ENCODE data around the gene SSR3.
"Not testable (repeated sequence)": the region's sequence is repeated elsewhere in the genome, so short reads cannot be mapped to it uniquely, and the experiment has no call there.

SSR3 gene

DNA sequence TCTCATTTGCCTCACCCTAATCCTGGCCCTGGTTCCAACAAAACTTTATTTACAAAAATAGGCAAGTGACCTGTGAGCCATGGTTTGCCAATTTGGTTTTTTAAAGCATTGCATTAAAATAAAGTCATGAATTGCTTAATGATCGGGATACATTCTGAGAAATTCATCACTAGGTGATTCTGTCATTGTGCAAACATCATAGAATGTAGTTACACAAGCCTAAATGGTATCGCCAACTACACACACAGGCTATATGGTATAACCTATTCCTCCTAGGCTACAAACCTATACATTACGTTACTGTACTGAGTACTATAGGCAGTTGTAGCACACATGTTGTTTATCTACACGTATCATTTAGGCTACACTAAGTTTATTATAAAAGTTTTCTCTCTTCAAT, 45.9 kb upstream of the SSR3 start:
- Histone ChIP-seq H3K36me3 (no peaks in the 10 kb centered on the region), H3K27ac (no peak overlapping the region), H3K9me3 (ENCODE audit: severe bottlenecking) (no peaks in the 10 kb centered on the region), H3K27me3 (ENCODE audit: insufficient read depth, low read depth, severe bottlenecking) (no peaks in the 10 kb centered on the region), H3K4me3 (ENCODE audit: low read depth, low read length) (no peak overlapping the region)
- TF ChIP-seq, protein P1, sequence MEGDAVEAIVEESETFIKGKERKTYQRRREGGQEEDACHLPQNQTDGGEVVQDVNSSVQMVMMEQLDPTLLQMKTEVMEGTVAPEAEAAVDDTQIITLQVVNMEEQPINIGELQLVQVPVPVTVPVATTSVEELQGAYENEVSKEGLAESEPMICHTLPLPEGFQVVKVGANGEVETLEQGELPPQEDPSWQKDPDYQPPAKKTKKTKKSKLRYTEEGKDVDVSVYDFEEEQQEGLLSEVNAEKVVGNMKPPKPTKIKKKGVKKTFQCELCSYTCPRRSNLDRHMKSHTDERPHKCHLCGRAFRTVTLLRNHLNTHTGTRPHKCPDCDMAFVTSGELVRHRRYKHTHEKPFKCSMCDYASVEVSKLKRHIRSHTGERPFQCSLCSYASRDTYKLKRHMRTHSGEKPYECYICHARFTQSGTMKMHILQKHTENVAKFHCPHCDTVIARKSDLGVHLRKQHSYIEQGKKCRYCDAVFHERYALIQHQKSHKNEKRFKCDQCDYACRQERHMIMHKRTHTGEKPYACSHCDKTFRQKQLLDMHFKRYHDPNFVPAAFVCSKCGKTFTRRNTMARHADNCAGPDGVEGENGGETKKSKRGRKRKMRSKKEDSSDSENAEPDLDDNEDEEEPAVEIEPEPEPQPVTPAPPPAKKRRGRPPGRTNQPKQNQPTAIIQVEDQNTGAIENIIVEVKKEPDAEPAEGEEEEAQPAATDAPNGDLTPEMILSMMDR (IDR thresholded peaks at IDR 0.05; ENCODE audit: low read depth, low read length), result no peak
- DNase-seq, result no peak

DNA sequence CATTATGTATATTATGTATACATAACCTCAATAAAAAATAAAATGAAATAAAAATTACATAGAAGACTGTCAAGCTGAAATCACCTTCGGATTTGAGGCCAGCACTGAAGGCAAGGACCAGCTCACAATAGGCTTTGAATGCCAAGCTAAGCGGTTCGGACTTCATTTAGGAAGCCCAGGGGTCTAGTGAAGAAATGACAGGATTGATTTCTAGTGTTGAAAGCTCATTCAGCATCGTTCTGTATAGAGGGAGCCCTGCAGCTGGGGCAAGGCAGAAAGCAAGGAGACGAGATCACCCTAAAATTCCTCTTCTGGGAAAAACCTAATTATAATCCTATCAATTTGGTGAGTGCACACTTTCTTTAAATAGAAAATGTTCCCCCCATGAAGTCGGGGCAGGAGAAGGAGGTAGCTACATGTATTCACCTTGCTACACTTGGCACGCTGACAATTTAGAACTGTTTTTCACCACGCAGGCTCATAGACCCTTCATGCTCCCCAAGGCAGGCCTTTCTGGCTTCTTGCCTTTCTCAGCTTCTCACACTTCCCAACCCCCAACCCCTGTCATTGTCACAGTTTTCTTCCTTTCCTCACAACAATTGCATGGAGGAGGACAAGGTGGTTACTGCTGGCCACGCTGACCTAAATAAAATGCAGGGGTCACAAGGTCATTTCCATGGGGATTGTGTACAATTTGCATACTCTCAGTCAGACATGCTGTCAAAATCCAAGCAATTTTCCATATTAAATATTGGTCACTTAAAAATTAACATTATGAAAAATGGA, 44.4 kb upstream of the SSR3 start:
- Histone ChIP-seq H3K4me3 (ENCODE audit: low read depth, low read length) (no peak overlapping the region), H3K9me3 (ENCODE audit: severe bottlenecking) (no peaks in the 10 kb centered on the region), H3K36me3 (no peaks in the 10 kb centered on the region), H3K27ac (no peak overlapping the region), H3K27me3 (ENCODE audit: insufficient read depth, low read depth, severe bottlenecking) (no peaks in the 10 kb centered on the region)
- TF ChIP-seq, protein P1 (IDR thresholded peaks at IDR 0.05; ENCODE audit: low read depth, low read length), result no peak
- DNase-seq, result no peak

DNA sequence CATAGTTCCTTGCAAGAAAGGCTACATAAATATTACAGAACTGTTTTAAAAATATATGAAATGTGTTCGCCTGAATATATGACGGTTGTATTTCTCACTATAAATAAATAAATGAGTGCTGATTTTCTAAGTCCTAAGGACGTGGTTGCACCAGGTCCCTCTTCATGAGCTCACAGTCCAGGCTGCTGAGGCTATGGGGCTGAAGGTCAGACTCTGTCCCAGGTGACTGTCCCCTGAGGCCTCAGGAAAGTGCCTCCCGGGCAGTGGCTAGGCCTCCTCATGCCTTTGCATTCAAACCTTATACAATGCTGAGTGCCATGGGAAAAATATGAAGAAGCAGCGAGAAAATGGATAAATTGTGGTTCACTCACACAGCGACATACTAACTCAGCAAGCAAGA, 43.5 kb upstream of the SSR3 start:
- no peaks in the 10 kb centered on the region for H3K27me3 ChIP-seq (ENCODE audit: insufficient read depth, low read depth, severe bottlenecking)
- TF ChIP-seq, protein P1 (IDR thresholded peaks at IDR 0.05; ENCODE audit: low read depth, low read length), result no peak
- no peaks in the 10 kb centered on the region for H3K9me3 ChIP-seq (ENCODE audit: severe bottlenecking)
- H3K36me3 ChIP-seq, result no peaks in the 10 kb centered on the region
- no peak overlapping the region for H3K27ac ChIP-seq
- no peak for DNase-seq
- no peak overlapping the region for H3K4me3 ChIP-seq (ENCODE audit: low read depth, low read length)

DNA sequence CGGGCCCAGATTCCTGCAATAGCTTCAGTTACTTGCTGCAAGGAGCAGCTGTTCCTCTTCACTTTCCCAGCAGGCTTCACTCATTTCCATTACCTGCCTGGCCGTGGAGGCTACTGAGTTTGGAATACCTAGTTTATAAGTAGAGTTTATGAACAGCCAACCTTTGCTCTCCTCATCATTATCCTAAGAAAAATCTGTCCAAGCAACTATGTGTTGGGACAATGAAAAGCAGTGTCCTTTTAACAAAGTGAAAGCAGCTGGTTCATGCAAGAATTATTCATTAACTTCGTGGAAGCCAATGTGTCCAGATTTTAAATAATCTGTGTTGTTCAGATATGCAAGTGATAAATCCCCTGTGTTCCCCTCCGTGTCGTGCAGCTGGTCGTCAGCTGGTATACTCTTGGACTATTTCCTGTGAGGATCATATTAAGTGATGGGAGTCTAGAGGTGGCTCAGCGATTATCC, 39.3 kb upstream of the SSR3 start:
- no peaks in the 10 kb centered on the region for H3K36me3 ChIP-seq
- no peak for DNase-seq
- no peaks in the 10 kb centered on the region for H3K27me3 ChIP-seq (ENCODE audit: insufficient read depth, low read depth, severe bottlenecking)
- TF ChIP-seq, protein P1 (IDR thresholded peaks at IDR 0.05; ENCODE audit: low read depth, low read length), result no peak
- H3K27ac ChIP-seq, result no peak overlapping the region
- H3K9me3 ChIP-seq (ENCODE audit: severe bottlenecking), result no peaks in the 10 kb centered on the region
- H3K4me3 ChIP-seq (ENCODE audit: low read depth, low read length), result no peak overlapping the region

DNA sequence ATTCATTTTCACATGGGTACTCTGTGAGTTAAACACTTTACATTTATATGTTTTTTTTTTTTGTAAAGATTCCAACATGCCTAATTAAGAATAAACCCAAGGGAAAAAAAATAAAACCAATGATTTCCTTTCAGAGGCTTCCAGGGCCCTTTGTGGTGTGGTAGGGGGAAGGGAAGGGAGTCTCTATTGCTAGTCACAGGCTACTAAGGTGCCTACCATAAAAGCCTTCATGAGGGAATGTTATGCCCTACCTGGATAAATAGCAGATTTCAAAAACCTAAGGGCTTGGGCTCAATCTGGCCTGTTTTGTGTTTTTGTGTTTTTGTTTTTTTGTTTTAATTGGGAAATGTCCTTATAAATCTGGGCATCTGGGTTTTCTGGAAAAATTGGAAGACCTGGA, 38.9 kb upstream of the SSR3 start:
- no peak overlapping the region for H3K4me3 ChIP-seq (ENCODE audit: low read depth, low read length)
- TF ChIP-seq, protein P1 (IDR thresholded peaks at IDR 0.05; ENCODE audit: low read depth, low read length), result no peak
- no peak for DNase-seq

DNA sequence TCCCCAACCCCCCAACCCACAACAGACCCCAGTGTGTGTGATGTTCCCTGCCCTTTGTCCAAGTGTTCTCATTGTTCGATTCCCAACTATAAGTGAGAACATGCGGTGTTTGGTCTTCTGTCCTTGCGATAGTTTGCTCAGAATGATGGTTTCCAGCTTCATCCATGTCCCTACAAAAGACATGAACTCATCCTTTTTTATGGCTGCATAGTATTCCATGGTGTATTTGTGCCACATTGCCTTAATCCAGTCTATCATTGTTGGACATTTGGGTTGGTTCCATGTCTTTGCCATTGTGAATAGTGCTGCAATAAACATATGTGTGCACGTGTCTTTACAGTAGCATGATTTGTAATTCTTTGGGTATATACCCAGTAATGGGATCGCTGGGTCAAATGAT, 34.9 kb upstream of the SSR3 start:
- H3K4me3 ChIP-seq (ENCODE audit: low read depth, low read length); H3K9me3 ChIP-seq (ENCODE audit: severe bottlenecking); H3K27ac ChIP-seq; DNase-seq; H3K36me3 ChIP-seq; H3K27me3 ChIP-seq (ENCODE audit: insufficient read depth, low read depth, severe bottlenecking): not testable (repeated sequence)

More for the DNA sequence above, 38.9 kb upstream of the SSR3 start:
- Histone ChIP-seq H3K9me3 (ENCODE audit: severe bottlenecking) (no peaks in the 10 kb centered on the region), H3K27ac (no peak overlapping the region), H3K27me3 (ENCODE audit: insufficient read depth, low read depth, severe bottlenecking) (no peaks in the 10 kb centered on the region), H3K36me3 (no peaks in the 10 kb centered on the region)

All from WERI-Rb-1 (cell line).